HG03095 (cell line): Measurements from ENCODE around the gene LURAP1L.

Experiments used
- ATAC-seq: cut with Tn5 transposase; IDR thresholded peaks from one replicate; pipeline ENCODE4 v1.9.1; 2021; ENCODE audit warnings: moderate library complexity; ENCODE audit not compliant: unreplicated experiment

The LURAP1L gene

DNA sequence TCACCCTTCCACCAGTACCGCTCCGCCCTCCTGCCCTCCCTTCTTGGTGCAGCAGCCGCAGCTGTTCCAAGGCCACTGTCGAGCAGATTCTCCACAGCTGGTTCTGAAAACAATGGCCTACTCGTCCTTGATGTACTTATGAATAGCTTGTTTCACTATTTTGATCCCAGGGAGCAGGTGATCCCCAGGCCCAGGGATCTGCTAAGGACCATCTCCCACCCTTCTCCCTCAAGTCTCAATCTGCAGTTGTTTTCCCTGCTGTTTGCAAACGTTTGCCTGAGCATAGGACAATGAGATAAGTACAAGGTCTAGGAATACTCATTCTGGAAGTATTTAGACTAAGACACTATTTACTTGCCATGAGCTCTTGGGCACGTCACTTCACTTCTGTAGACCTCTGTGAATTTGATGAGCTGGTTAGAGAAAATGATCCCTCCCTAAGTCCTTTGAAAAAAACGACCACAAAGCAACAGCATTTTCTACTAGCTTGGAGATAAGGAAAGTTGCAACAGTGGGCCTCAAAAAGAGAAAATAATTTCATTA is 1.8 kb downstream of the LURAP1L start:
- ATAC-seq = no peak

DNA sequence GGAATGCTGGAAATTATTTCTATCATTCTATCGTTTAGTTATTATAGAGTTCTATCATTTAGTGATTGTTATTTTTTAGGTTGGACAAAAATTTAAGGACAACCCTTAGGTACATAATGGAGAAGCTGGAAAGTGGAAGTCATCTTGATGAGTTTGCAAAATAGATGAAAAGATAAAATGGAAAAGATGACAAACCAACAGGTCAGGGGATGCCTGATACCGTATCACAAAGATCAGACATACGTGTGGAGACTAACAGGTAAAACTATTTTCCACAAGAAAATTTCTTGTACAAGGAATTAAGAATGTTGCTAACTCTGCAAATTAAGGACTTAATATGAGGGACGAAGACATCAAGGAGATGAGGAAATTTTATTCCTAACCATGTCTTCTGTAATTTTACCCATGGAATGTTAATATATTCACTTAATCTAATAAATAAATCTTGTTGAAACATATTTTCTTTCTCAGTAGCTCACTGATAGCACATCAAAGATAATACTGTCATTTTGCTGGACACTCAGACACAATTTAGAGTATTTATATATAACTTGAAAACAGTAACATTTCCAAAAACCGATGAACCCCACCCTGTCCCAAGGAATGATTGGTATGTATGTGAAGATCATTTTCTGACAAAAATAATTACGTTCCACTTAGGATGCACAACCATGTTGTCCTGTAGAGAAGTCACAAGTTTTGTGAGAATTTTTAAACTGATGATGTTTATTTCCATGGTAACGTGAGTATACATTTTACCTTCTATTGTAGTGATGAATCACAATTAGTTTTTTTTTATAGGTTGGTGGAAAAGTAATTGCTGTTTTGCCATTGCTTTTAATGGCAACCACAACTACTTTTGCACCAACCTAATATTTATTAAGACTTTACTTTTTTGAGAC is 2.6 kb downstream of the LURAP1L start:
- ATAC-seq = no peak

DNA sequence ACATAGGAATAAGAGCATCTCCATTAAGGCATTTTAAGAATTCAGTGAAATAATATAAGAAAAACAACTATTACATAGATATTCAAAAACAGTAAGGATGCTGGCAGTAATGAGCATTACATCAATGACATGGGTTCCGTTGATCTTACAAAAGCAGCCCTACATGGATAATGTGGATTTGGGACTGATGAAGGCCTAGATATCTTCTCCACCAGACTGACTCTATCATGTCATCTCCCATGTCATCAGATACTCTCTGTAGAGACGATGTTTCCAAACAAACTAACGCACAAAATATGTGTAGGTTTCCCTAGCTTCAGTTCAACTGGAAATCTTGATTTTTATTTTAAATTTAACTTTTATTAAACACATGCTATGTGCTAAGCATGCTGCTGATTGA is 3.6 kb downstream of the LURAP1L start:
- no peak for ATAC-seq

- no peak for ATAC-seq
Measured at GRCh38 chr9:12781226-12781733, 6.5 kb downstream of the LURAP1L start.

GRCh38 chr9:12783767-12784460 is 9.1 kb downstream of the LURAP1L start:
- no peak for ATAC-seq

DNA sequence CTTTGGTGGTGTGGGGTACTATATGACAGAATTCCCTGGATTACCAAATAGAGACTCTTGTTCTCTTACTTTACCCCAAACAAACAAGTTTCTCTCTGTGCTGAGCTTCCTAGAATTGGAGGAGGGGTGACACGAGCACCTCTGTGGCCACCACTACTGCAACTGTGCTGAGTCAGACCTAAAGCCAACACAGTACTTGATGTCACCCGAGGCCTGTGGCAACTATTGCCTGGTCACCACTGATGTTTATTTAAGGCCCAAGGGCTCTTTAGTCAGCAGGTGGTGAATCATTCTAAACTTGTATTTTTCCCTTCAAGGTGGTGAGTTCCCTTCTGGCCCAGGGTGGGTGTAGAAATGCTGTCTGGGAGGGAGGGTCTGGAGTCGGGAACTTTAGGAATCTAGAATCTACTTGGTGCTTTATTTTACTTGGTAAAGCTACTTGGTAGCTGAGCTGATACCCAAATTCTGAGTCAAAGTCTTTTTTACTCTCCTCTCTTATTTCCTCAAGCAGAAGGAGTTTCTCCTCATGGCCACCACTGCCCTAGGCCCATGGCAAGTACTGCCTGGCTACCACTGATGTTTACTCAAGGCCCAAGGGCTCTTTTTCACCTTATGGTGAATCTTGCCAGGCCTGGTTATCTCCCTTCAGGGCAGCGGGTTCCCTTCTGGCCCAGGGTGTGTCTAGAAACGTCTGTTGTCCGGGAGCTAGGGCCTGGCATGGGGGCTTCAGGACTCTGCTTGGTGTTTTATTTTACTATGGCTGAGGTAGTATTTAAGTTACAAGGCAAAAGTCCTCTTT is 9.8 kb downstream of the LURAP1L start:
- peak; percentile 92 for ATAC-seq

DNA sequence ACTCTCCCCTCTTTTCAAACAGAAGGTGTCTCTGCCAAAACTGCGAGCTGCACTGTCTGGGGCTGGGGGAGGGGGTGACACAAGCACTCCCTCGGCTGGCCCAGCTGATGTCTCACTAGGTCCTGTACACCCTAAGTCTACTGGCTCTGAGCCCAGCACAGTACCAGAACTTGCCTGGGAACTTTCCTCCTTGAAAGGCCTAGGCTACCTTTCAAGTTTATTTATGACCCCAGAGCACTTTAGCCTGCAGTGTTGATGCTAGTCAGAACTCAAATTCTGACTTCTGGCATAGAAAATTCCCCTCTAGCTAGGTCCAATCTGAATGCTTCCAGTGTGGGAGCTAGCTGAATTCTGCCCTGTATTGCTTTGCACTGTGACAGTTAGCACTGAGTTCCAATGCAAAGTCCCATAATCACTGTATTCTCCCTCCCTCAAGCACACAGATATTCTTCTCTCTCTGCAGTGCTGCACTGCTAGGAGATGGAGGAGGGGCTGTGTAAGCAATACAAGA is 10.5 kb downstream of the LURAP1L start:
- ATAC-seq = no peak

DNA sequence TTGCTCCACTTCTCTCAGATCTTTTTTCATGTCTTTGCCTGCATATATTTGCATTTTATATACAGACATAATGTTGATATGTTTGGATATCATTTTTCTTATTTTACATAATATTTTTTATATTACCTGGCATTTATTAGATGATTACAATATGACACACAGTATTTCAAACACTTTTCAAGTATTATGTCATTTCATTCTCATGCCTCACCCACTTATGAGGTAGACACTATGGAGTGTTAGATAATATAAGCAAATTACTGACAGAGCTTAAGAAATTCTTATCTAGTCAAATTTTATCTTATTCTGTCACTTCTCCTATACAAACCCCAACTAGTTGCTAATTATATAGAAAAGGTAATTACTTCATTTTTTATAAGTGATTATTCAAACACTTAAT is 11.1 kb downstream of the LURAP1L start:
- ATAC-seq = no peak

DNA sequence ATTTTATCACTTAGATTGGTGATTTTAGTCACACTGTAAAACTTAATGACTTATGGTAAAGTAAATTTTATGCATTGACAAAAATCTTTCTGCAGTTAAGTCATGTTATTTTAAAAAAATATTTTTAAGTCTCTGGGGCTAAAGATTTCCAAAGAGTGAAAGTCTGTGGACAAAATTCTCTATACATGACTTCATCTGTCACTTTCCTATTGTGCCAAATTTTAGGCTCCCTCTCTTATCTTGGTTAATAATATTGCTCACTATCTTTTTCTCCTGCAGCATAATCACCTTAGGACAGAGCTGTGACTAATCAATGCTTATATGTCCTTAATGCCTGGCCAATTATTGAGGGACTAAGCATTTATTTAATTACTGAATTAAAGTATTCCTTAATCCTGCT is 15.2 kb downstream of the LURAP1L start:
- no peak for ATAC-seq

GRCh38 chr9:12790883-12791282 is 16.1 kb downstream of the LURAP1L start:
- ATAC-seq = no peak

DNA sequence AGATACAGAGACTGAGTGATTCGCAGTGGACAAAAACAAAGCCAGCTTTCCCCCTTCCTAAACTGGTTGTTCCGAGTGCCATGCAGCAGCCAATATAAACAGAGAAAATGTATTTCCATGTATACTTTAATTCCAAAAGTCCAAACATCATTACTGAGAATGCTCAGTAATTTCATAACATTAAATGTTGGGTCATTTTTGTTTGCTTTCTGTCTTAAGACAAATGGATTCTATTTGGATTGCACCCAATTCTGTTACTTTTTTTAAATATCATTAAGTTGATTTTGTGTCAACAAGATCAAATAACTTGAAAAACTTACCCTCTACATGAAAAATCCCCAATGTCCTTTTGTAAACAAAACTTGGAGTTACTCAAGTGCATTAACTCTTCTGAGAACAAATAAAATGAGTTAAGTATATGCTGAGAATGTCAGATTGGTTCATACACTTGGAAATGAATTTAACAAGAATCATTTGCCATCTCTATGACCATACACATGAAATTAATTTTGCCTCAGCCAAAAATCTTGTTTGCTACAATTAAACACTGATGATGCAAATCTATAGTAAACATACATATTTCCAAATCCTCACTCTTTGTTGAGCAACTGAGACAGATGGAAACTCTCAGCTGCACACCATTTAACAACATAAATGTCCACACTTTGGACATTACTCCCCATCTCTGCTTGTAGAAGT is 19.4 kb downstream of the LURAP1L start:
- no peak for ATAC-seq

DNA sequence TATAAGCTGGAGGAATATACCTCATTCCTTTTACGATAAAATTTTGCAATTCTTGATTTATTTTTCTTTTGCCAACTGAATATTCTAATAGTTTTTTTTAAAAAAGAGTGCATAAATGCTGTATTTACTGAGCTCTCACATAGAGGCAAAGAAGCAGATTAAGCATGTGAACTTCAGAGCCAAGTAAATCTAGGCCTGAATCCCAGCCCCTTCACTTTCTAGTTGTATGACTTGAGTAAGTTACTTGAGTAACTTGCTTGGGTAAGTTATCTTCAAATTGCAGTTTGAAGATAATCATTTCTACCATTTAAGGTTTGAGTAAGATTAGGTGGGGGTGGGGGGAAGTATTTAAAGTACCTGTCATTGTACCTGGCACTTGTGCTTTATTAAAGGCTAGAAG is 21.8 kb downstream of the LURAP1L start:
- ATAC-seq = no peak

DNA sequence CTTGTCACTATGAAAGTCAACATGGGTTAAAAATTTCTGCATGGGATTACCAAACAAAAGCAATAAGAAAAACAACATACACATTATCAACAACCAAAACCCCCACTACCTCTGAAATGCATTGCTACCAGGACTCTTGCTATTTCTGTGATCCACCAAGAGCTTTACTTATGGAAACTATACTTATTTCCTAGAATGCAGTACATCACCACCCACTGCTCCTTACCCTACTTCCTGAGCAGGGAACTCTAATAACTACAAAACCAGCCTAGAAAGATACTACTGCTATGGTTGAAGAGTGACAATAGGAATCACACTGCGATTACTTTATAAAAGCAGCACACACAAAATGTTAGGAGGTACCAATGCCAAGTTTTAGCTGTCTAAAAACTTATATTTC is 22.2 kb downstream of the LURAP1L start:
- ATAC-seq = no peak

GRCh38 chr9:12798066-12798770 is 23.4 kb downstream of the LURAP1L start:
- ATAC-seq = no peak

DNA sequence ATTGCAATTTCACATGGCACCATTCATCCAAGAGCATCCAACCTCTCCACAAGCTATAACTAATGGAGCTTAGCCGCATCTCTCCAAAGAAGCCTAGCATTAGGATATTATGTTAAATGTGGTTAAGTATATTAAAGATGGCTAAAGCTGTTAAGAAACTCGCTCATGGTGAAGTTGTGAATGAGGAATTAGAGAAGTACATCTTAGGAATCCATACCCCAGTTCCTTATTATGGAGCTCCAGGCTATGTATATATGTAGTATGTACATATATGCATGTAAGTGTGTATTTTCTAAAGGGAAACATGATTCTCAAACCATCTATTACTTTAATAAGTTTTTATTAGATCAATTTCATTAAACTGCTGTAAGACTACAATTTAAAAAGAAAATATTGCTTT is 26.4 kb downstream of the LURAP1L start:
- ATAC-seq = no peak

DNA sequence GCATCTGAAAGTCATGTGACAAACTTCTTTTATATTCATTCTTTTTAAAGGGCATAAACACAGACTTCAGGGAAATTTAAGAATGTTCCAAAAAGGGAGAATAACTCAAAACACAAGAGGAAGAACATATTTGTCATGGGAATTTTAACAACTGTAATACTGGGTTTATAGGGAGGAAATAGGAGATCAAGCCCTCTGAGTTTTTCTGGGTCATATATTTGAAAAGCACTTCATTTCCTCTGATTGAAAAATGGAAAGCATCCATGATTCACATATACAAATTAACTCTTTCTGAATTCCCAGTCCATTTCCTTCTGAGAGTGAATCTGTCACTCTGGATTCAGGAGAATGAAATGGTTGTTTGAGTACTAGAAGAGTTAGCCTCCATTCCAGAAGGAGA is 26.8 kb downstream of the LURAP1L start:
- ATAC-seq = no peak

- ATAC-seq = no peak
Measured at GRCh38 chr9:12802093-12802492, 27.3 kb downstream of the LURAP1L start.

DNA sequence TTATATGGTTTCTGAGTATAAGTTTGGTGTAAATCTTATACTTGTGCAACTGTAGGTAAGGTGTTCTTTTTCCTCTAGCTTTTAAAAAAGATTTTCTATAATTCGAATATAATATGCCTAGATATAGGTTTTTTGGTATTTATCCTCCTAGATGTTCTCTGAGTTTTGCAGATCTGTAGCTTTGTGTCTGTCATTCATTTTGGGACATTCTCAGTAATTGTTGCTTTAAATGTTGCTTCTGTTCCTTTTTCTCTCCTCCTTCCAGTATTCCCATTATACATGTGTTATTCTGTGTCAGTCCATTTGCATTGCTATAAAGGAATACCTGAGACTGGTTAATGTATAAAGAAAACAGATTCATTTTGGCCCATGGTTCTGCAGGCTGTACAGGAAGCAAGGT is 33.7 kb downstream of the LURAP1L start:
- no peak for ATAC-seq

GRCh38 chr9:12809720-12810119 is 34.9 kb downstream of the LURAP1L start:
- ATAC-seq = no peak

- ATAC-seq = no peak
Measured at GRCh38 chr9:12811935-12812334, 37.1 kb downstream of the LURAP1L start.
